Ectodermal cell (in vitro differentiated cells): ENCODE results near the gene SHFL.

Source experiments
- H3K27ac ChIP-seq: 2 replicates; pipeline ENCODE4 v1.7.0; 2013; ENCODE audit warnings: mild to moderate bottlenecking, low read depth, low read length; ENCODE audit not compliant: insufficient read depth, poor library complexity, severe bottlenecking
- H3K27me3 ChIP-seq: 2 replicates; pipeline ENCODE4 v1.7.0; 2013; ENCODE audit warnings: mild to moderate bottlenecking, low read length; ENCODE audit not compliant: insufficient read depth, control insufficient read depth, poor library complexity, severe bottlenecking
- H3K36me3 ChIP-seq: one replicate; pipeline ENCODE4 v1.7.0; 2013; ENCODE audit warnings: low read length; ENCODE audit not compliant: control insufficient read depth, insufficient read depth
- H3K4me1 ChIP-seq: one replicate; pipeline ENCODE4 v1.7.0; 2013; ENCODE audit warnings: low read length; ENCODE audit not compliant: control insufficient read depth, insufficient read depth
- H3K4me3 ChIP-seq: 2 replicates; pipeline ENCODE4 v1.7.0; 2013; ENCODE audit warnings: low read depth, low read length, control low read depth; ENCODE audit not compliant: insufficient read depth
- H3K9me3 ChIP-seq: 2 replicates; pipeline ENCODE4 v1.7.0; 2013; ENCODE audit warnings: mild to moderate bottlenecking, low read length, moderate library complexity; ENCODE audit not compliant: control insufficient read depth
- WGBS, 2 experiments: methylation state at CpG; one replicate each; pipeline ENCODE4 v1.1.7; 2013; ENCODE audit warnings: missing lambda C conversion rate in 2 of 2; 5-methylcytosine and 5-hydroxymethylcytosine counted together

The SHFL gene

DNA sequence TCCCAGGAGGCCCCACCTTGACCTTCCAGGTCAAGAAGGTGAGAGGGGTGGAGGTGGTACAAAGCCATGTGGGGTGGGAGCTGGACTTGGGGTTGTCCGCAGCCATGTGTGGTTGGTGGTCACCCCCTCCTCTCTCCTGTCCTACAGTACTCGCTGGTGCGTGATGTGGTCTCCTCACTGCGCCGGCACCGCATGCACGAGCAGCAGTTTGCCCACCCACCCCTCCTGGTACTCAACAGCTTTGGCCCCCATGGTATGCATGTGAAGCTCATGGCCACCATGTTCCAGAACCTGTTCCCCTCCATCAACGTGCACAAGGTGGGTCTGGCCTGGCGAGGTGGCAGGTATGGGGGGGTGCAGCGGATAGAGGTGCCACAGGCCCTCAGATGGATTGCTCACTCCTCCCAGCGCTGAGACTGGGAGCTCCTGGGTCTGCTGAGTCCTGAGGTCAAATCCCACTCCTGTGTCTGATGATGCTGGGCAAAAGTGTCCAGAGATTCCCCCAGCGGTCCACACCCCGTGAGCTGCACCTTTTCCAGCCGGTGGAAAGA lies 21.8 kb downstream of the SHFL start:
- H3K4me3 ChIP-seq: no peak overlapping the region
- 95 to 96% methylated on average over 14 of the region's 14 CpGs for WGBS, 2 experiments
- H3K27me3 ChIP-seq: no peaks in the 10 kb centered on the region
- H3K9me3 ChIP-seq: no peaks in the 10 kb centered on the region
- peaks cover 29% of the 10 kb centered on the region for H3K36me3 ChIP-seq
- H3K27ac ChIP-seq: no peak overlapping the region
- peaks cover 5% of the 10 kb centered on the region for H3K4me1 ChIP-seq

GRCh38 chr19:10109528-10109927 lies 23.4 kb downstream of the SHFL start:
- Histone ChIP-seq H3K9me3 (no peaks in the 10 kb centered on the region), H3K27ac (no peak overlapping the region), H3K4me3 (no peak overlapping the region), H3K27me3 (no peaks in the 10 kb centered on the region), H3K4me1 (peaks cover 5% of the 10 kb centered on the region), H3K36me3 (peaks cover 29% of the 10 kb centered on the region)
- WGBS, 2 experiments: 97 to 98% methylated on average over 14 of the region's 14 CpGs

- Histone ChIP-seq H3K9me3 (no peaks in the 10 kb centered on the region), H3K36me3 (peaks cover 29% of the 10 kb centered on the region), H3K27me3 (no peaks in the 10 kb centered on the region), H3K4me1 (peaks cover 5% of the 10 kb centered on the region), H3K4me3 (no peak overlapping the region), H3K27ac (no peak overlapping the region)
- WGBS, 2 experiments: 96 to 97% methylated on average over 44 of the region's 44 CpGs
Measured at GRCh38 chr19:10110076-10110971, 24.2 kb downstream of the SHFL start.

DNA sequence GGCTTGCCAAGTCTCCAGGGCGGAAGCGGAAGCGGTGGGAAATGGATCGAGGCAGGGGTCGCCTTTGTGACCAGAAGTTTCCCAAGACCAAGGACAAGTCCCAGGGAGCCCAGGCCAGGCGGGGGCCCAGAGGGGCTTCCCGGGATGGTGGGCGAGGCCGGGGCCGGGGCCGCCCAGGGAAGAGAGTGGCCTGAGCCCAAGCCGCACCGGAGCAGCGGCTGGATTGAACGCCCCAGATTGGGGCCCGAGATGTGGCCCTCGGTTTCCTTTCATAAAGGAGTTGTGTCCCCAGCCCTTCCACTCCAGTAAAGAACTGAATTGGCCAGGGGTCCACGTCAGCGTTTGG lies 24.8 kb downstream of the SHFL start:
- no peaks in the 10 kb centered on the region for H3K9me3 ChIP-seq
- H3K27ac ChIP-seq: no peak overlapping the region
- H3K27me3 ChIP-seq: no peaks in the 10 kb centered on the region
- peaks cover 5% of the 10 kb centered on the region for H3K4me1 ChIP-seq
- peaks cover 32% of the 10 kb centered on the region for H3K36me3 ChIP-seq
- H3K4me3 ChIP-seq: no peak overlapping the region
- 95 to 96% methylated on average over 19 of the region's 19 CpGs for WGBS, 2 experiments

DNA sequence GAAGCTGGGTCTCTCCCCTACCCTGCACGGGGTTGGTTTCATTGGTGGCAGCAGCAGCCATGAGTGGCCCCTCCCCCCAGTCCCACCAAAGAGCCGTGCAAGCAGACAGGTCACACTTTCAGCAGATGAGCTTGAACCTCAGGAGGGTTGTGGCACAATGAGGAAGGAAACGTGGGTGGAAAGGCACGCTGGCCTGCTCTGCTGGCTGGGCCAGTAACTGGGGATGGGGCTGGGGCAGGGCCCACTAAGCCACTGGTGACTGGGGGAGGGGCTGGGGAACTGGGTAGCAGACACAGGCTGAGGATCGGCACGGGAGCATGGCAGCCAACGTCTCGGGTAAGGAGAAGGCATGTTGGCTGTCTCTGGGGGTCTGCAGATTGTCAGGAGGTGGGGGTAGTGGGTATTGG lies 25.3 kb downstream of the SHFL start, which contains the start of gene P2RY11:
TSS of gene P2RY11 (plus strand) at position 289 of the 407 bp plus-strand sequence. CDS start at position 318, 29 bp downstream.
- H3K9me3 ChIP-seq: no peaks in the 10 kb centered on the region
- WGBS, 2 experiments: 93 to 95% methylated on average over 8 of the region's 8 CpGs
- H3K27me3 ChIP-seq: no peaks in the 10 kb centered on the region
- peaks cover 5% of the 10 kb centered on the region for H3K4me1 ChIP-seq
- peaks cover 35% of the 10 kb centered on the region for H3K36me3 ChIP-seq
- H3K4me3 ChIP-seq: no peak within 1 kb of the TSS
- H3K27ac ChIP-seq: no peak within 1 kb of the TSS

GRCh38 chr19:10112037-10112761 lies 26.1 kb downstream of the SHFL start:
- H3K36me3 ChIP-seq: peaks cover 40% of the 10 kb centered on the region
- no peaks in the 10 kb centered on the region for H3K27me3 ChIP-seq
- peaks cover 1% of the 10 kb centered on the region for H3K4me1 ChIP-seq
- WGBS, 2 experiments: 90% methylated on average over 23 of the region's 23 CpGs
- H3K4me3 ChIP-seq: no peak overlapping the region
- H3K27ac ChIP-seq: no peak overlapping the region
- no peaks in the 10 kb centered on the region for H3K9me3 ChIP-seq

- Histone ChIP-seq H3K4me1 (no peaks in the 10 kb centered on the region), H3K4me3 (no peak overlapping the region), H3K36me3 (peaks cover 37% of the 10 kb centered on the region), H3K9me3 (no peaks in the 10 kb centered on the region), H3K27ac (no peak overlapping the region), H3K27me3 (no peaks in the 10 kb centered on the region)
- WGBS, 2 experiments: 47 to 49% methylated on average over 25 of the region's 25 CpGs
Measured at GRCh38 chr19:10112895-10113591, 26.9 kb downstream of the SHFL start.

- H3K9me3 ChIP-seq: no peaks in the 10 kb centered on the region
Measured at GRCh38 chr19:10113592-10113963, 27.5 kb downstream of the SHFL start.

DNA sequence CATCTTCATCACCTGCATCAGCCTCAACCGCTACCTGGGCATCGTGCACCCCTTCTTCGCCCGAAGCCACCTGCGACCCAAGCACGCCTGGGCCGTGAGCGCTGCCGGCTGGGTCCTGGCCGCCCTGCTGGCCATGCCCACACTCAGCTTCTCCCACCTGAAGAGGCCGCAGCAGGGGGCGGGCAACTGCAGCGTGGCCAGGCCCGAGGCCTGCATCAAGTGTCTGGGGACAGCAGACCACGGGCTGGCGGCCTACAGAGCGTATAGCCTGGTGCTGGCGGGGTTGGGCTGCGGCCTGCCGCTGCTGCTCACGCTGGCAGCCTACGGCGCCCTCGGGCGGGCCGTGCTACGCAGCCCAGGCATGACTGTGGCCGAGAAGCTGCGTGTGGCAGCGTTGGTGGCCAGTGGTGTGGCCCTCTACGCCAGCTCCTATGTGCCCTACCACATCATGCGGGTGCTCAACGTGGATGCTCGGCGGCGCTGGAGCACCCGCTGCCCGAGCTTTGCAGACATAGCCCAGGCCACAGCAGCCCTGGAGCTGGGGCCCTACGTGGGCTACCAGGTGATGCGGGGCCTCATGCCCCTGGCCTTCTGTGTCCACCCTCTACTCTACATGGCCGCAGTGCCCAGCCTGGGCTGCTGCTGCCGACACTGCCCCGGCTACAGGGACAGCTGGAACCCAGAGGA lies 28.0 kb downstream of the SHFL start:
- Histone ChIP-seq H3K36me3 (peaks cover 32% of the 10 kb centered on the region), H3K4me3 (no peak overlapping the region), H3K27ac (no peak overlapping the region), H3K4me1 (peaks cover 8% of the 10 kb centered on the region), H3K9me3 (no peaks in the 10 kb centered on the region), H3K27me3 (no peaks in the 10 kb centered on the region)
- WGBS, 2 experiments: 95 to 96% methylated on average over 43 of the region's 43 CpGs

More at GRCh38 chr19:10113592-10113963, 27.5 kb downstream of the SHFL start:
- H3K36me3 ChIP-seq: peaks cover 32% of the 10 kb centered on the region
- no peak overlapping the region for H3K4me3 ChIP-seq
- H3K27me3 ChIP-seq: no peaks in the 10 kb centered on the region
- WGBS, 2 experiments: 89 to 91% methylated on average over 19 of the region's 19 CpGs
- peaks cover 3% of the 10 kb centered on the region for H3K4me1 ChIP-seq
- H3K27ac ChIP-seq: no peak overlapping the region
